Measurements from ENCODE around the gene RNF31.

RNF31 gene

GRCh38 chr14:24151404-24152080 lies 4.2 kb downstream of the RNF31 start:
- Histone ChIP-seq H3K4me3 (replicated peaks; ENCODE audit: insufficient read depth, low read length) (no peak overlapping the region), H3K27me3 (ENCODE audit: insufficient read depth, poor library complexity, severe bottlenecking) (no peaks in the 10 kb centered on the region), H3K27ac (replicated peaks) (no peak overlapping the region)
- no peak for TF ChIP-seq CTCF (IDR thresholded peaks at IDR 0.05; ENCODE audit: insufficient read depth, low read length)
- no peak for TF ChIP-seq REST (IDR thresholded peaks at IDR 0.05; ENCODE audit: insufficient replicate concordance, low read depth)
- TF ChIP-seq GABPA (IDR thresholded peaks at IDR 0.05; ENCODE audit: low read depth) = no peak
- TF ChIP-seq POLR2AphosphoS5 (IDR thresholded peaks at IDR 0.05; ENCODE audit: low read depth) = no peak
- no peak for TF ChIP-seq SPI1 (IDR thresholded peaks at IDR 0.05; ENCODE audit: borderline replicate concordance, low read depth)
- DNase-seq (ENCODE audit: low read depth in 1 of 2, low spot score in 1 of 2) = no peak

GRCh38 chr14:24155100-24155499 lies 7.8 kb downstream of the RNF31 start:
- DNase-seq (ENCODE audit: low read depth in 1 of 2, low spot score in 1 of 2) = no peak
- TF ChIP-seq POLR2AphosphoS5 (IDR thresholded peaks at IDR 0.05; ENCODE audit: low read depth) = no peak
- no peak for TF ChIP-seq CTCF (IDR thresholded peaks at IDR 0.05; ENCODE audit: insufficient read depth, low read length)
- TF ChIP-seq GABPA (IDR thresholded peaks at IDR 0.05; ENCODE audit: low read depth) = no peak
- no peak for TF ChIP-seq SPI1 (IDR thresholded peaks at IDR 0.05; ENCODE audit: borderline replicate concordance, low read depth)
- TF ChIP-seq REST (IDR thresholded peaks at IDR 0.05; ENCODE audit: insufficient replicate concordance, low read depth) = no peak
- H3K4me3 ChIP-seq (replicated peaks; ENCODE audit: insufficient read depth, low read length) = no peak overlapping the region
- H3K27ac ChIP-seq (replicated peaks) = no peak overlapping the region
- no peaks in the 10 kb centered on the region for H3K27me3 ChIP-seq (ENCODE audit: insufficient read depth, poor library complexity, severe bottlenecking)

- H3K27me3 ChIP-seq (ENCODE audit: insufficient read depth, poor library complexity, severe bottlenecking) = no peaks in the 10 kb centered on the region
- no peak for DNase-seq (ENCODE audit: low read depth in 1 of 2, low spot score in 1 of 2)
- no peak overlapping the region for H3K4me3 ChIP-seq (replicated peaks; ENCODE audit: insufficient read depth, low read length)
- H3K27ac ChIP-seq (replicated peaks) = no peak overlapping the region
- no peak for TF ChIP-seq SPI1 (IDR thresholded peaks at IDR 0.05; ENCODE audit: borderline replicate concordance, low read depth)
- no peak for TF ChIP-seq GABPA (IDR thresholded peaks at IDR 0.05; ENCODE audit: low read depth)
- no peak for TF ChIP-seq REST (IDR thresholded peaks at IDR 0.05; ENCODE audit: insufficient replicate concordance, low read depth)
- no peak for TF ChIP-seq POLR2AphosphoS5 (IDR thresholded peaks at IDR 0.05; ENCODE audit: low read depth)
- no peak for TF ChIP-seq CTCF (IDR thresholded peaks at IDR 0.05; ENCODE audit: insufficient read depth, low read length)
Measured at GRCh38 chr14:24156840-24157239, 9.5 kb downstream of the RNF31 start.

Measured in HL-60 (cell line).